OCI-LY1 (cell line): Measurements from ENCODE around the gene ST7L.
"Not testable (repeated sequence)": the region's sequence is repeated elsewhere in the genome, so short reads cannot be mapped to it uniquely, and the experiment has no call there.

Source experiments
- H2AFZ ChIP-seq: fragments of 200-600 bp; sonication (generic), shearing (Covaris generic); 2 replicates; pipeline ENCODE4 v1.6.0; 2014; ENCODE audit warnings: antibody characterized with exemption, mild to moderate bottlenecking, low read length
- H3F3A ChIP-seq: fragments of 200-600 bp; sonication (generic), shearing (Covaris generic); 2 replicates; pipeline ENCODE4 v1.6.0; 2014; ENCODE audit warnings: mild to moderate bottlenecking, antibody characterized with exemption, low read length, moderate library complexity; ENCODE audit not compliant: insufficient read depth
- H3K27ac ChIP-seq: fragments of 200-600 bp; sonication (generic); 2 replicates; pipeline ENCODE4 v1.5.1; 2014; ENCODE audit warnings: low read length, mixed run types, mild to moderate bottlenecking, low read depth; ENCODE audit not compliant: poor library complexity, severe bottlenecking
- H3K27me3 ChIP-seq: fragments of 200-600 bp; sonication (generic); 2 replicates; pipeline ENCODE4 v1.6.0; 2014; ENCODE audit warnings: antibody characterized with exemption, mild to moderate bottlenecking, low read length, moderate library complexity; ENCODE audit not compliant: insufficient read depth
- H3K36me3 ChIP-seq: fragments of 200-600 bp; sonication (generic); 2 replicates; pipeline ENCODE4 v1.6.1; 2014; ENCODE audit warnings: mild to moderate bottlenecking, antibody characterized with exemption, low read length, moderate library complexity, mixed read lengths; ENCODE audit not compliant: insufficient read depth
- H3K4me1 ChIP-seq: fragments of 200-600 bp; sonication (generic); 2 replicates; pipeline ENCODE4 v1.5.1; 2014; ENCODE audit warnings: mild to moderate bottlenecking, low read length, moderate library complexity; ENCODE audit not compliant: insufficient read depth, severe bottlenecking
- H3K4me2 ChIP-seq: fragments of 200-600 bp; sonication (generic), shearing (Covaris generic); 2 replicates; pipeline ENCODE4 v1.6.1; 2014; ENCODE audit warnings: low read length
- H3K4me3 ChIP-seq: fragments of 200-600 bp; sonication (generic); 2 replicates; pipeline ENCODE4 v1.5.1; 2014; ENCODE audit warnings: low read length, low read depth, mild to moderate bottlenecking, mixed read lengths; ENCODE audit not compliant: poor library complexity, severe bottlenecking
- H3K79me2 ChIP-seq: fragments of 200-600 bp; shearing (Covaris generic); 2 replicates; pipeline ENCODE4 v1.6.1; 2016; ENCODE audit warnings: mixed run types, low read length, mixed read lengths; ENCODE audit not compliant: insufficient read depth
- H3K9ac ChIP-seq: fragments of 200-600 bp; sonication (generic), shearing (Covaris generic); 2 replicates; pipeline ENCODE4 v1.6.1; 2014; ENCODE audit warnings: mild to moderate bottlenecking, low read length, mixed read lengths
- H3K9me2 ChIP-seq: fragments of 200-600 bp; sonication (generic), shearing (Covaris generic); 2 replicates; pipeline ENCODE4 v1.6.1; 2014; ENCODE audit warnings: low read depth, mild to moderate bottlenecking, low read length, mixed read lengths
- H3K9me3 ChIP-seq: fragments of 200-600 bp; shearing (Covaris generic); 2 replicates; pipeline ENCODE4 v1.6.1; 2014; ENCODE audit warnings: low read length, mixed read lengths
- H4K20me1 ChIP-seq: fragments of 200-600 bp; sonication (generic), shearing (Covaris generic); 2 replicates; pipeline ENCODE4 v1.6.0; 2016; ENCODE audit warnings: mild to moderate bottlenecking, low read length; ENCODE audit not compliant: insufficient read depth
- EZH2 ChIP-seq: fragments of 200-600 bp; sonication (generic), shearing (Covaris generic); IDR thresholded peaks from 2 replicates; pipeline ENCODE4 v1.8.0; 2017; ENCODE audit warnings: borderline replicate concordance, mixed run types, mild to moderate bottlenecking, antibody characterized with exemption, low read length, moderate library complexity, mixed read lengths
- TF ChIP-seq, protein P1 (sequence below): fragments of 200-600 bp; sonication (generic), shearing (Covaris generic); IDR thresholded peaks from 2 replicates; pipeline ENCODE4 v1.5.1; 2017; ENCODE audit warnings: mild to moderate bottlenecking, antibody characterized with exemption, low read length, moderate library complexity, mixed read lengths

The ST7L gene

DNA sequence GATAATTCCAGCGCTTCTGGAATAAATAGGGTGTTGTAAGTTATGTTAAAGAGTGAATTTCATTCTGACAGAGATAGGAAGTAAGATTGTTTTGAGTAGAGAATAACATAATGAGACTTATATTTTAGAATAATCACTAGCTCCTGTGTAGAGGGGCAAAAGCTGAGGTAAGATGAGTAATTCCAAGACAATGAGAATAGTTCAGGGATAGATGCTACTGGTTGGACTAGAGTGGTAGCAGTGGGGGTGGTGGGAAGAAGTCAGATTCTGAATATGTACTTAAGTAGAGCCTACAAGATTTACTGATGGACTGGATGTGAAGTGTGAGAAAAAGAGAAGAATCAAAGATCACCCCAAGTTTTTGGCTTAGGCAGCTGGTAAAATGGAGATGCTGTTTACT, 32.3 kb upstream of the ST7L start:
- no peaks in the 10 kb centered on the region for H3F3A ChIP-seq
- no peaks in the 10 kb centered on the region for H3K9me3 ChIP-seq
- H3K4me3 ChIP-seq: no peak overlapping the region
- no peaks in the 10 kb centered on the region for H4K20me1 ChIP-seq
- no peak overlapping the region for H3K4me2 ChIP-seq
- peaks cover 17% of the 10 kb centered on the region for H3K79me2 ChIP-seq
- no peaks in the 10 kb centered on the region for H3K4me1 ChIP-seq
- H3K27me3 ChIP-seq: no peaks in the 10 kb centered on the region
- H2AFZ ChIP-seq: no peak overlapping the region
- no peak overlapping the region for H3K9ac ChIP-seq
- H3K9me2 ChIP-seq: no peaks in the 10 kb centered on the region
- no peak overlapping the region for H3K27ac ChIP-seq
- no peak for TF ChIP-seq EZH2
- TF ChIP-seq, protein P1, sequence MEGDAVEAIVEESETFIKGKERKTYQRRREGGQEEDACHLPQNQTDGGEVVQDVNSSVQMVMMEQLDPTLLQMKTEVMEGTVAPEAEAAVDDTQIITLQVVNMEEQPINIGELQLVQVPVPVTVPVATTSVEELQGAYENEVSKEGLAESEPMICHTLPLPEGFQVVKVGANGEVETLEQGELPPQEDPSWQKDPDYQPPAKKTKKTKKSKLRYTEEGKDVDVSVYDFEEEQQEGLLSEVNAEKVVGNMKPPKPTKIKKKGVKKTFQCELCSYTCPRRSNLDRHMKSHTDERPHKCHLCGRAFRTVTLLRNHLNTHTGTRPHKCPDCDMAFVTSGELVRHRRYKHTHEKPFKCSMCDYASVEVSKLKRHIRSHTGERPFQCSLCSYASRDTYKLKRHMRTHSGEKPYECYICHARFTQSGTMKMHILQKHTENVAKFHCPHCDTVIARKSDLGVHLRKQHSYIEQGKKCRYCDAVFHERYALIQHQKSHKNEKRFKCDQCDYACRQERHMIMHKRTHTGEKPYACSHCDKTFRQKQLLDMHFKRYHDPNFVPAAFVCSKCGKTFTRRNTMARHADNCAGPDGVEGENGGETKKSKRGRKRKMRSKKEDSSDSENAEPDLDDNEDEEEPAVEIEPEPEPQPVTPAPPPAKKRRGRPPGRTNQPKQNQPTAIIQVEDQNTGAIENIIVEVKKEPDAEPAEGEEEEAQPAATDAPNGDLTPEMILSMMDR: no peak
- H3K36me3 ChIP-seq: peaks cover 96% of the 10 kb centered on the region

DNA sequence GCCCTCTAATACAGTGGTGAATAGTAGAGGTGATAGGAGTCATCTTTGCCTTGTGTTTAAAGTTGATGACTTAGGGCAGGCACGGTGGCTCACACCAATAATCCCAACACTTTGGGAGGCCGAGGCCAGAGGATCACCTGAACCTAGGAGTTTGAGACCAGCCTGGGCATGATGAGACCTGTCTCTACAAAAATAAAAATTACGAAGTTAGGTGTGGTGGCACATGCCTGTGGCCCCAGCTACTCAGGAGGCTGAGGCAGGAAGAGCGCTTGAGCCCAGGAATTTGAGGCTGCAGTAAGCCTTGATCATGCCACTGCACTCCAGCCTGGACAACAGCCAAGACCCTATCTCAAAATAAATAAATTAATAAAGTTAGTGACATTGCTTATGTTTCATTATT, 27.3 kb upstream of the ST7L start:
- Histone ChIP-seq H3K9me2 (no peaks in the 10 kb centered on the region), H4K20me1 (peaks cover 2% of the 10 kb centered on the region; the same call in 1 of the 2 replicates), H3K27me3 (no peaks in the 10 kb centered on the region), H3K9ac (no peak overlapping the region), H3K27ac (no peak overlapping the region), H3K79me2 (peaks cover 67% of the 10 kb centered on the region), H3K4me3 (no peak overlapping the region), H3K9me3 (no peaks in the 10 kb centered on the region), H3F3A (no peaks in the 10 kb centered on the region), H2AFZ (no peak overlapping the region), H3K4me1 (no peaks in the 10 kb centered on the region), H3K36me3 (peaks cover 77% of the 10 kb centered on the region), H3K4me2 (no peak overlapping the region)
- no peak for TF ChIP-seq EZH2
- TF ChIP-seq, protein P1: no peak

DNA sequence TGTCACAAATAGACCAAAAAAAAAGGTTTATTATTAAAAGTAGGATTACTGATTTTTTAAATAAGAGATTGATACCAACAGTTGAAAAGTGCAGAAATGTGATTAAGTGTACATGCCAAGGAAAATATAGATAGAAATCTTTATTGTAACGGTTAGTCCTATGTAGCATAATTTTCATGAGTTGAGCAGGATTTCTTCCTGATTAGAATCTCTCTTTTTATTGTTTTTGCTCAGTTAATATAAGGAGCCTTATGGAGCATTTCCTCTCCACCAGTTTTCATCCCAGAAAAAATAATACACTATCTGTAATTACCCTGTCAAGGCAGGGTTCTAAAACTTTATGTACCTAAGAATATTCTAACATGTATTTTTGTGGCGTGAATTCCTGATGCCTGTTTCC, 24.1 kb upstream of the ST7L start:
- Histone ChIP-seq H3K9me3 (no peaks in the 10 kb centered on the region), H3K4me1 (no peaks in the 10 kb centered on the region), H3K27me3 (no peaks in the 10 kb centered on the region), H3K36me3 (peaks cover 51% of the 10 kb centered on the region), H3K9ac (no peak overlapping the region), H4K20me1 (peaks cover 2% of the 10 kb centered on the region; the same call in 1 of the 2 replicates), H3K27ac (no peak overlapping the region), H2AFZ (no peak overlapping the region), H3K4me3 (no peak overlapping the region), H3K9me2 (no peaks in the 10 kb centered on the region), H3K4me2 (no peak overlapping the region), H3F3A (no peaks in the 10 kb centered on the region), H3K79me2 (peaks cover 83% of the 10 kb centered on the region)
- TF ChIP-seq, protein P1: no peak
- no peak for TF ChIP-seq EZH2

DNA sequence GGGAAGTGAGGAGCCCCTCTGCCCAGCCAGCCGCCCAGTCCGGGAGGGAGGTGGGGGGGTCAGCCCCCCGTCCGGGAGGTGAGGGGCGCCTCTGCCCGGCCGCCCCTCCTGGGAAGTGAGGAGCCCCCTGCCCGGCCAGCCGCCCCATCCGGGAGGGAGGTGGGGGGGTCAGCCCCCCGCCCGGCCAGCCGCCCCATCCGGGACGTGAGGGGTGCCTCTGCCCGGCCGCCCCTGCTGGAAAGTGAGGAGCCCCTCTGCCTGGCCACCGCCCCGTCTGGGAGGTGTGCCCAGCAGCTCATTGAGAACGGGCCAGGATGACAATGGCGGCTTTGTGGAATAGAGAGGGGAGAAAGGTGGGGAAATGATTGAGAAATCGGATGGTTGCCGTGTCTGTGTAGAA, 21.5 kb upstream of the ST7L start:
- H3K27ac ChIP-seq, H3K9ac ChIP-seq, H3K4me2 ChIP-seq, H3K9me2 ChIP-seq, H3K4me3 ChIP-seq, H4K20me1 ChIP-seq, H2AFZ ChIP-seq, H3K27me3 ChIP-seq, H3F3A ChIP-seq, H3K9me3 ChIP-seq: not testable (repeated sequence)
- Histone ChIP-seq H3K36me3 (peaks cover 31% of the 10 kb centered on the region), H3K79me2 (peaks cover 86% of the 10 kb centered on the region), H3K4me1 (peaks cover 14% of the 10 kb centered on the region)
